Limb (tissue), 2 donors: ENCODE measurements around the gene MGA.
A peak's percentile ranks its signal among the peaks of the same experiment; 100 is the strongest.

Experiments
- DNase-seq, 2 donors: peaks; one replicate each; pipeline ENCODE4 v3.0.0-alpha.2; 2016; ENCODE audit errors: extremely low spot score in 2 of 2

MGA gene

GRCh38 chr15:41782371-41783282 is 122.4 kb downstream of the MGA start:
- no peak for DNase-seq

GRCh38 chr15:41783296-41783695 is 123.1 kb downstream of the MGA start:
- DNase-seq = no peak

GRCh38 chr15:41788262-41788661 is 128.1 kb downstream of the MGA start:
- DNase-seq = no peak

- no peak for DNase-seq
These were observed 129.0 kb downstream of the MGA start for GRCh38 chr15:41789236-41789635.

- no peak for DNase-seq
These were observed 129.5 kb downstream of the MGA start for GRCh38 chr15:41789662-41790061.

GRCh38 chr15:41790169-41790568 is 130.0 kb downstream of the MGA start:
- DNase-seq = no peak

- no peak for DNase-seq
These were observed 130.7 kb downstream of the MGA start for GRCh38 chr15:41790756-41791546.

GRCh38 chr15:41791547-41791937 is 131.3 kb downstream of the MGA start:
- DNase-seq = no peak

GRCh38 chr15:41792000-41792637 is 131.9 kb downstream of the MGA start:
- DNase-seq = peak in 1 of 2 donors; percentile 27

GRCh38 chr15:41794081-41794480 is 133.9 kb downstream of the MGA start:
- DNase-seq = no peak

GRCh38 chr15:41795996-41796856 is 136.0 kb downstream of the MGA start:
- peak in 1 of 2 donors; percentile 69 for DNase-seq

GRCh38 chr15:41797201-41797944 is 137.2 kb downstream of the MGA start:
- no peak for DNase-seq

GRCh38 chr15:41798607-41799487 is 138.6 kb downstream of the MGA start:
- DNase-seq = no peak

- DNase-seq = no peak
These were observed 139.2 kb downstream of the MGA start for GRCh38 chr15:41799488-41799805.

- no peak for DNase-seq
These were observed 141.0 kb downstream of the MGA start for GRCh38 chr15:41801185-41801584.

- no peak for DNase-seq
These were observed 141.7 kb downstream of the MGA start for GRCh38 chr15:41801850-41802455.

- no peak for DNase-seq
These were observed 144.2 kb downstream of the MGA start for GRCh38 chr15:41804361-41804760.

GRCh38 chr15:41804916-41805666 is 144.9 kb downstream of the MGA start:
- DNase-seq = no peak
